Dermis microvascular lymphatic vessel endothelial cell (primary cell): ENCODE data around the gene KRT37. TPM values are rescaled to one million over a fixed set of nuclear protein-coding genes. Genes with fewer than 3 reads are reported as not detected.

Experiments
- DNase-seq, 2 donors: peaks; one replicate each; pipeline versions ENCODE4 v3.0.0 to v3.0.0-alpha.2; 2010; ENCODE audit warnings: low read depth in 2 of 2
- total RNA-seq: library from RNA; depleted of rRNA; stranded (reverse); fragments of >200 nt; gene quantifications from 2 replicates; pipeline ENCODE4 v1.2.1, GENCODE V29; 2014

The KRT37 gene
- not detected in 2 replicates for total RNA-seq

GRCh38 chr17:41424111-41424635 is at the start of gene KRT37:
Gene KRT37, minus strand, starts transcription at chr17:41424585. Its CDS starts 62 bp downstream, at chr17:41424523.
- DNase-seq = no peak

DNA sequence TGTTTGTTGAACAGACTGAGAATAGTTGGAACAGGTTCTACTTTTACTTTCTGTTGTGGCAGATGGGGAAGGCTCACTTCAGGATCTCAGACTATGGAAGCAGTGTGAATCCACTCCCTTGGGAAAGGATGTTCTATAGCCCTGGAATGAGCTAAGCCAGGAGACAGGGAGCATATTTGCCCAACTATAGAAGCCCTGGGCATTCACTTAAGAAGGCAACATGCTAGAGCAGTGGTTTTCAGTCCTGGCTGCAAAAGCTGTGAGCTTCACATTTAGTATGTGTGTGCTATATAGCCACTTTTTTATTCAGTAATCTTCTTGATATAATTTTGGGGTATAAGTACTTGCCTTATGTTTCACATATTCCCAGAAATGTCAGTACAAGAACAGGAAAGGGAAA is 44.0 kb upstream of the KRT37 start:
- no peak for DNase-seq

GRCh38 chr17:41467561-41467960 is 43.2 kb upstream of the KRT37 start:
- peak in 1 of 2 donors; percentile 12 for DNase-seq

DNA sequence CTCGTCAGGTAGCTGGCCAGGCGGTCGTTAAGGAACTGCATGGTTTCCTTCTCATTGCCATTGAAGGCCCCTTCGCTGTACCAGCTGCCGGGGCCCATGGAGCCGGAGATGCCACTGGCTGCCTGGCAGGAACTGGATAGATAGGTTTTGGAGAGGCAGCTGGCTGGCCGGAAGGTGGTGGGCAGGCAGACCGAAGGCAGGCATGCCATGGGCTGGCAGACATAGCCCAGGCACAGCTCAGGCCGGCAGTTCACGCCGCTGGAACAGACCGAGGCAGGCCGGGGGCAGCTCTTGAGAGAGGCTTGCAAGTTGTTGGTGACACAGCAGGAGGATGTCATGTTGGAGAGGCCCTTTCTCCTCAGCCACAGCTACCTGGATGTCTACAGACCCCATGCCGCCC is 42.6 kb upstream of the KRT37 start, which contains the start of gene KRT32:
TSS of gene KRT32 (minus strand) at position 399 of the 400 bp plus-strand sequence. CDS start at position 338, 61 bp downstream.
- no peak for DNase-seq

DNA sequence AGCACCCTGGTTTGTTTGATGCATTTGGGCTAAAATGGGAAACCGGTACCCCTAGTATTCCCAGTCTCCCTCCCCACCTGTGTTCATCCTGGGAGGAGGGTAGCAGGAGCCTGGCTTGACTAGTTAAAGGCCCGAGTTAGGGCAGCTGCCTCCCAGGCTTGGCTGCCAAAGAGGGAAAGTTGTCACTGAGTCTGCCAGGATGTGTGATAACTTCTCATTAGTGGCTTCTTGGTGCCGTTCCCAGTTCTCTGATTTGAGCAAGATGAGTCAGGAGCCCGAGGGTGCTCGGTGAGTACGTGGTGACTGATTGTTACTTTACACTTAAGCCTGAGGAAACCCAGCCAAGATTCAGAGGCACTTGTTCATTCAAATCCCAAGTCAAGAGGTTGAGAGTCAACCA is 40.3 kb upstream of the KRT37 start:
- DNase-seq = peak in 1 of 2 donors; percentile 37

DNA sequence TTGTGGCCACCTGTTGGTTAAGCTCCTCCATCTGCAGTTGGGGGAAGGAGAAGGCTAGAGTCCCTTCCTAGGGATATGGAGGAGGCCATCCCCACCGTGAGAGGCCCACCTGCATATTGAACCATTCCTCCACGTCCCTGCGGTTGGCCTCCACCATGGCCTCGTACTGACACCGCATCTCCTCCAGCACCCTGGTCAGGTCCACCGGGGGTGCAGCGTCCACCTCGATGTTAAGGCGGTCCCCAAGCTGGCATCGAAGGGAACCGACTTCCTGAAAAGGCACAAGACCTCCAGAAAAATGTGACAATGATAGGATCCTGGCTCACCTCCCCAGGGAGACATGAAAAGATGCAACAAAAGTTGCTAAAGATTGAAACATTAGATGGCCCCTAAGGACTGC is 39.8 kb upstream of the KRT37 start:
- DNase-seq = no peak

DNA sequence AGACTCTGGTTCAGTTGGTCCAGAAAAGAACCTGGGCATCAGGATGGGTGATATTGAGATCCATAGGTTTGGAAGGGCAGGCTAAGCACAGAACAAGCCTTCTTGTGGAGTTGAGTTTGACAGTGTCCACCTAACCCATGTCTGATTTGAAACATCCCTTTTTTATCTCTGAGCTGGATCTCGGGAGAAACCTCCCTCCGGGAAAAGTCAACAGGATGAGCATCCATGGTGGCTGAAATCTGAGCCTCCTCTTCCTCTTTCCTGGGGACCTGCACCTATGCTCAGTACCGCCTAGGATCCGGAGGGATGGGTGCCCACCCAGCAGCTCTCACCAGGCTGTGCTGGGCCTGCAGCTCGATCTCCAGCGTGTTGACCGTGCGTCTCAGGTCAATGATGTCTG is 39.4 kb upstream of the KRT37 start:
- DNase-seq = no peak

DNA sequence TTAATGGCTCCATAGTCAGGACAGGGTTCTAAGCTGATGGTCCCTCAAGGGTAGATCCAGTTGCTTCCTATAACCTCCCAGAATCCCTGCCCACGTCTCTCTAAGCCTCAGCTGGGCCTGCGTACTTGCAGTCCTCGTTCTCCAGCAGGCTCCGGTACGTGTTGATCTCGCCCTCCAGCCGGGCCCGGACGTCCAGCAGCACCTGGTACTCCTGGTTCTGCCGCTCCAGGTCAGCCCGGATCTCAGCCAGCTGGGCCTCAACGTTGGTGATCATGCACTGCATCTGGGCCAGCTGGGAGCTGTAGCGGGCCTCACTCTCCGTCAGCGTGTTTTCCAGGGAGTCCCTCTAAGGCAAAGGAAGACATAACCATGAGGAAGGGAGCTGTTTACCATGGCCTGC is 38.3 kb upstream of the KRT37 start:
- no peak for DNase-seq

DNA sequence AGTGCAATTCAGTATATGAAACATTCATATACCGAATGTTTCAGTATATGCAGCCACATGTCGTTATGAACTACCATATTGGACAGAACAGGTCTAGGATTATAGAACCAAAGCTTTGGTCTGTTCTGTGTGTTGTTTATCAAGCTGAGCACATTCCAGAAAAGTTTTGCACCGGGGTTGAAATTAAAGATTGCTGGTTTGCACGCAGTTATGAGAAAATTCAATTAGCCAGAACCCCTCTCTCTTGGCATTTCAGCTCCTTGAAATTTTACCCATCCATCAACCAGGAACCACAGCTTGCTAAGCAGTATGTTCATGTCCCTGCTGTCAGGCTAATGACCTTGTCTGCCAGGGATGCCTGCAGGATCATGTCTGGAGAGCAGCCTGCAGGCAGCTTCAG is 33.3 kb upstream of the KRT37 start:
- no peak for DNase-seq

DNA sequence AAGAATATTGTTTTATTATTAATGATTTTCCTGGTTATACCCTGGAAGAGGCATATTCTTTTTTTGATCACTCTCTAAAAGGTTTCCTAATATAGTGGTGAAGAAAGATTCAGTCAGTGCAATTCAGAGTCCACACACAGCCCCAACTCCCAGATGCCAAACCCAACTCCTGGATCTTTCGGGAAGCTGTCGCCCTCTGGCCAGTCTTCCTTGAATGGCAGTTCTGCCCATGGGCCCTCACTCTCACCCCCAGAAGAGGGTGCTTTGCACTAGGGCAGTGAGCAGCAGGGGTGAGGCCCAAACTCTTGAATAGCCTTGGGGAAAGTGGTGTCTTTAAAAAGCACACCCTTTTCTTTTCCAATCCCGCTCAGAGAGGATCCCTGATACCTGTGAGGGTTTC is 31.8 kb upstream of the KRT37 start:
- no peak for DNase-seq

- no peak for DNase-seq
Observed at GRCh38 chr17:41455236-41455635, 30.9 kb upstream of the KRT37 start.

GRCh38 chr17:41453066-41453465 is 28.7 kb upstream of the KRT37 start:
- no peak for DNase-seq

DNA sequence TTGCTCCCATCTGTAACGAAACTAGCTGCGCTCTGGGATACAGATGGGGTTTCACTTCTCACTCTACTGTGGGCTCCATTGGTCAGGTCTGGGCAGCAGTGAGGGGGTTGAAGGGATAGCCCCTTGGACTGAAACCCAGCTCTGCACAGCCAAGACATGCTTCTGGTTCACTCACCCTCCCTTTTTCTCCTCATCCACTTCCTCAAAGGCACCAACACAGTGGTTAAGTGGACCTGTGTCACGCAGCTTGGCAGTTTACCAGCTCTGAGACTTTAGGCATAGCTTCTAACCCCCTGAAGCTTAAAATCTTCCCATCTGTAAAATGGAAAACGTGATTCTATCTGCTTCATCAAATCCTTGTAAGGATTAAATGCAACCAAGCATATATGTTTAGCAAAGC is 27.9 kb upstream of the KRT37 start:
- DNase-seq = no peak

DNA sequence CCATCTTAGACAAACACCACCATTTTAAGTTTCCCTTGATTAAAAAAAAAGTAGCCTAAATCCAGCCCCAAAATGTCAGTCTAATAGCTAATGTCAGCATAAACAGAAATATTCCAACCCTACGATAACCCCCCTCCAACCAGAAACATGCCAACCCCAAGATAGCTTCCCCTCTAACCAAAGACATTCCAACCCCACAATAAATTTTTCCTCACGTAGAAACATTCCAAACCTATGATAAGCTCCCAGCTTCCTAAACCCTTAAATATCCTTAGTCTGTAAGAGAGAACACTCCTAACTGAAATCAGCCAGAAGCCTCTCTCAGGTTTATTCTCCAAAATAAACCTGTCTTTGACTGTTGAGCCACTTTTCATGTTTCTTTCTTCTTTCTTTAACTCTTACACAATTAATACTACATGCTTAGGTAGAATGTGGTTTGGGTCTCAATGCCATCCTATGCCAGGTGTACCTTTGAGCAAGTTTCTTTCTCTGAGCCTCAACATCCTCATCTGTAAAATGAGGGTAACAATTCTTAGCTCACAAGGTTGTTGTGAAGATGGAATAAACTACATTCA is 26.9 kb upstream of the KRT37 start:
- no peak for DNase-seq

GRCh38 chr17:41449008-41449407 is 24.6 kb upstream of the KRT37 start:
- DNase-seq = no peak

DNA sequence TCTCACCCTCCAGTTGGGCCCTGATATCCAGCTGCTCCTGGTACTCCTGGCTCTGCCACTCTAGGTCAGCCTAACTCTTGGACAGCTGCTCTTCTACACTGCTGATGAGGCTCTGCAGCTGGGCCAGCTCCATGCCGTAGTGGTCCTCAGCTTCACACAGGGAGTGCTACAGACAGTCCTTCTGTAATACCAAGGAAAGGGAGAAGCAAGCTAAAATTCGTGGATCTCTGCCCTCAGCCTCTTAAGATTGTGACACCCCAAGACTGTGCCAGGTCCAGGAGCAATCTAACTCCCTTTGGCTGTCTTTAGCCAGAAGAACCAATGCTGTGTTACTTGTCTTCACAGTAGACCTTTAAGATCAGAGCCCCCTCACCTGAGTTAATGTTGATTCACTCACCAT is 24.1 kb upstream of the KRT37 start:
- DNase-seq = no peak

GRCh38 chr17:41446806-41447205 is 22.4 kb upstream of the KRT37 start:
- DNase-seq = no peak

DNA sequence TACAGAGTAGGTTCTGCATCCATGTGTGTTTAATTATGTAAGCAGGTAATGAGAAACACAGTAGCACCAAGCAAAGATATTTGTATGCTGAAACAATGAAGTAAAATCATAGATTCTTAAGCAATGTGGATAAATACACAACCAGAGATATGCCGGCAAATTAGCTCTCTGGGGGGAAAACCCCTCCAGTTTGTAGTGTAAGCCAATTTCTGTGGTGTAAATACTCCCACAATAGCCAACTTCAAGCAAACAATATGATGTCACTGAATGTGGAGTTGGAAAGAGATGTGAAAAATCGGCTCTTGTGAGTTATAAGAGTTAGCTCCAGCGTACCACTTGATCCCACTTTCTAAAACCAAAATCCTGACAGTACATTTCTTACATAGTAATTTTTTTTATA is 20.3 kb upstream of the KRT37 start:
- no peak for DNase-seq

DNA sequence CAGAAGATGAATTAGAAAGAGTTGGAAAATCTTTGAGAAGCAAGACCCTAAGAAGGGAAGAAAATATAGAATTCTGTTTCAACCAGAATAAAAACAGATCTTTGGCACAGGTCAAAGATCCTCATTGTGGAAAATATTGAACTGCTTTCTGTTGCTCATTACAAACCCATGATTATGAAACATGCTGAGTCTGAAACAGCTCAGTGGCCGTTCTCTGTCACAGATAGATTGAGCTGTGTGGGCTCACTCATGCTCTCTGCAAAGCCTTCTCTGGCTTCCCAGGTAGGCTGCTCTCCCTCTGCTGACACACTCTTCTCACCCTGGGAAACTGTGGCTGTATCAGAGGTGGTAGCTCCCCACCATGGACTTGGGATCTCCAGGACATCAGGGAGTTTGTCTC is 19.8 kb upstream of the KRT37 start:
- no peak for DNase-seq

GRCh38 chr17:41442739-41443138 is 18.4 kb upstream of the KRT37 start:
- DNase-seq = no peak

- no peak for DNase-seq
Observed at GRCh38 chr17:41440531-41441033, 16.2 kb upstream of the KRT37 start, which contains the start of gene KRT38. Gene KRT38, minus strand, starts transcription at chr17:41440983. Its CDS starts 62 bp downstream, at chr17:41440921.

GRCh38 chr17:41439375-41439774 is 15.0 kb upstream of the KRT37 start:
- DNase-seq = no peak

DNA sequence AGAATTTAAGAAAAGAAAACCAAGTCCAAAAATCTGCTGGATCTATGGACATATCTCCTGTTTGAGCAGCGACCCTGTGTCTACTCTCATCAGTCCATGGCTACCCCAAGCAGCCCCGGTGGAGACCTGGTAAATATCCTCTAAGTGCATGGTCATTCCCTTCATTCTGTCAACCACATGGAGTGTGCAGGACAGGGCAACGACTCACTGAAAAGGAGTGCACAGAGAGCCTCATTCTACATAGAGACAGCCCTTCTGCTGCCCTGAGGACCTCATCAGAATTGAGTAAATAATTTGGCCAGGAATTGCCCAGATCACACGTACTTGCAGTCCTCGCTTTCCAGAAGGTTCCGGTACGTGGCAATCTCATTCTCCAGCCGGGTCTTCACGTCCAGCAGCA is 13.4 kb upstream of the KRT37 start:
- no peak for DNase-seq

GRCh38 chr17:41437254-41437653 is 12.9 kb upstream of the KRT37 start:
- no peak for DNase-seq
